ENCODE results near the gene ERBB2. TPM values are rescaled to one million over a fixed set of nuclear protein-coding genes. Genes with fewer than 3 reads are reported as not detected.

Gene ERBB2
- total and polyA plus RNA-seq, 2 experiments from 2014 or later, result 46.2 to 196 TPM

DNA sequence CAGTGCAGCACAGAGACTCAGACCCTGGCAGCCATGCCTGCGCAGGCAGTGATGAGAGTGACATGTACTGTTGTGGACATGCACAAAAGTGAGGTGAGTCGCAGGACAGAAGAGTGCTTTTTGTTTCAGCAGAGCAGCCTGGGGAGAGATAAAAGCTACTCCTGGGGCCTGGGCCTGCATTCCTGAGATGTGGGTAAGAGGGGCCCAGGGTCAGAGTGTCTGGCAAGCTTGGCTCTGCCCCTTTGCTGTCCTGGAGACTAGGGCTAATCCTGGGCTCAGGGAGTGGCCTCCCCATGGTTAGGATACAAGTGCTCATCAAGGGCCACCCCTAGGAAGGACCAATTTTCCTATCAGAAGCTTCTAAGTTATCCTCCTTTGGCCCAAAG, 4.8 kb upstream of the ERBB2 start:
- Mint-ChIP-seq H3K27me3 (ENCODE audit: insufficient read depth, low read depth, poor library complexity) (peaks cover 23% of the 10 kb centered on the region), H3K36me3 (ENCODE audit: low read depth) (peaks cover 10% of the 10 kb centered on the region; the same call in 2 of the 3 replicates), H3K9me3 (no peaks in the 10 kb centered on the region; the same call in 2 of the 3 replicates), H3K27ac (peak overlapping the region; percentile 98), H3K4me3 (no peak overlapping the region; the same call in 2 of the 3 replicates), H3K4me1 (peaks cover 60% of the 10 kb centered on the region)
- ATAC-seq (peak; percentile 6), DNase-seq (ENCODE audit: low spot score) (no peak)
- Histone ChIP-seq H3K9me2 (ENCODE audit: insufficient read depth) (no peaks in the 10 kb centered on the region), H3K4me3 (no peak overlapping the region), H3K4me1 (ENCODE audit: insufficient read depth) (peaks cover 54% of the 10 kb centered on the region), H3K27ac (ENCODE audit: low read depth) (peak overlapping the region; percentile 93), H4K20me1 (replicated peaks; ENCODE audit: insufficient read depth) (no peaks in the 10 kb centered on the region), H3K4me2 (peak overlapping the region; percentile 71), H2AFZ (no peak overlapping the region), H3K27me3 (ENCODE audit: insufficient read depth) (no peaks in the 10 kb centered on the region), H3K36me3 (ENCODE audit: insufficient read depth) (no peaks in the 10 kb centered on the region), H3F3A (replicated peaks; ENCODE audit: low read depth) (peaks cover 20% of the 10 kb centered on the region), H3K79me2 (replicated peaks; ENCODE audit: insufficient read depth) (peaks cover 26% of the 10 kb centered on the region)
- TF ChIP-seq ZNF331 (CRISPR knock-in tag; IDR thresholded peaks at IDR 0.05; ENCODE audit: low read depth) (no peak), JUNB (IDR thresholded peaks at IDR 0.05; ENCODE audit: unreplicated experiment) (no peak), ZNF462 (CRISPR knock-in tag; IDR thresholded peaks at IDR 0.05) (no peak), STAT1 (IDR thresholded peaks at IDR 0.05; ENCODE audit: unreplicated experiment) (no peak), CTCF (conservative IDR thresholded peaks at IDR 0.05; ENCODE audit: low read depth in 2 of 2) (no peak), EZH2 (IDR thresholded peaks at IDR 0.05; ENCODE audit: low read depth, unreplicated experiment) (no peak), POLR2AphosphoS5 (IDR thresholded peaks at IDR 0.05; ENCODE audit: low read depth) (no peak), EZH2phosphoT487 (IDR thresholded peaks at IDR 0.05; ENCODE audit: unreplicated experiment) (no peak), ETS1 (IDR thresholded peaks at IDR 0.05) (no peak), CREB1 (CRISPR knock-in tag; IDR thresholded peaks at IDR 0.05; ENCODE audit: low read depth) (no peak), NANOG (IDR thresholded peaks at IDR 0.05; ENCODE audit: borderline replicate concordance) (no peak), ZNF114 (CRISPR knock-in tag; IDR thresholded peaks at IDR 0.05) (no peak)
- TF ChIP-seq, protein P1, sequence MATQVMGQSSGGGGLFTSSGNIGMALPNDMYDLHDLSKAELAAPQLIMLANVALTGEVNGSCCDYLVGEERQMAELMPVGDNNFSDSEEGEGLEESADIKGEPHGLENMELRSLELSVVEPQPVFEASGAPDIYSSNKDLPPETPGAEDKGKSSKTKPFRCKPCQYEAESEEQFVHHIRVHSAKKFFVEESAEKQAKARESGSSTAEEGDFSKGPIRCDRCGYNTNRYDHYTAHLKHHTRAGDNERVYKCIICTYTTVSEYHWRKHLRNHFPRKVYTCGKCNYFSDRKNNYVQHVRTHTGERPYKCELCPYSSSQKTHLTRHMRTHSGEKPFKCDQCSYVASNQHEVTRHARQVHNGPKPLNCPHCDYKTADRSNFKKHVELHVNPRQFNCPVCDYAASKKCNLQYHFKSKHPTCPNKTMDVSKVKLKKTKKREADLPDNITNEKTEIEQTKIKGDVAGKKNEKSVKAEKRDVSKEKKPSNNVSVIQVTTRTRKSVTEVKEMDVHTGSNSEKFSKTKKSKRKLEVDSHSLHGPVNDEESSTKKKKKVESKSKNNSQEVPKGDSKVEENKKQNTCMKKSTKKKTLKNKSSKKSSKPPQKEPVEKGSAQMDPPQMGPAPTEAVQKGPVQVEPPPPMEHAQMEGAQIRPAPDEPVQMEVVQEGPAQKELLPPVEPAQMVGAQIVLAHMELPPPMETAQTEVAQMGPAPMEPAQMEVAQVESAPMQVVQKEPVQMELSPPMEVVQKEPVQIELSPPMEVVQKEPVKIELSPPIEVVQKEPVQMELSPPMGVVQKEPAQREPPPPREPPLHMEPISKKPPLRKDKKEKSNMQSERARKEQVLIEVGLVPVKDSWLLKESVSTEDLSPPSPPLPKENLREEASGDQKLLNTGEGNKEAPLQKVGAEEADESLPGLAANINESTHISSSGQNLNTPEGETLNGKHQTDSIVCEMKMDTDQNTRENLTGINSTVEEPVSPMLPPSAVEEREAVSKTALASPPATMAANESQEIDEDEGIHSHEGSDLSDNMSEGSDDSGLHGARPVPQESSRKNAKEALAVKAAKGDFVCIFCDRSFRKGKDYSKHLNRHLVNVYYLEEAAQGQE (IDR thresholded peaks at IDR 0.05; ENCODE audit: unreplicated experiment), result no peak

All from GM23338 (cell line).